Choroid plexus epithelial cell (primary cell): ENCODE measurements around the gene CYP4A11.
"Not testable (repeated sequence)": the region's sequence is repeated elsewhere in the genome, so short reads cannot be mapped to it uniquely, and the experiment has no call there.

Experiments used
- DNase-seq: peaks from one replicate; pipeline ENCODE4 v3.0.0-alpha.2; 2010; ENCODE audit warnings: low read depth
- H3K4me3 ChIP-seq: 2 replicates; pipeline ENCODE4 v1.5.1; 2011; ENCODE audit warnings: low read depth, mild to moderate bottlenecking, control low read depth, low read length, moderate library complexity
- TF ChIP-seq, protein P1 (sequence below): conservative IDR thresholded peaks from 2 replicates; pipeline ENCODE4 v1.5.1; 2011; ENCODE audit warnings: low read depth, mild to moderate bottlenecking, control low read depth, inconsistent platforms, low read length, moderate library complexity

CYP4A11 gene

DNA sequence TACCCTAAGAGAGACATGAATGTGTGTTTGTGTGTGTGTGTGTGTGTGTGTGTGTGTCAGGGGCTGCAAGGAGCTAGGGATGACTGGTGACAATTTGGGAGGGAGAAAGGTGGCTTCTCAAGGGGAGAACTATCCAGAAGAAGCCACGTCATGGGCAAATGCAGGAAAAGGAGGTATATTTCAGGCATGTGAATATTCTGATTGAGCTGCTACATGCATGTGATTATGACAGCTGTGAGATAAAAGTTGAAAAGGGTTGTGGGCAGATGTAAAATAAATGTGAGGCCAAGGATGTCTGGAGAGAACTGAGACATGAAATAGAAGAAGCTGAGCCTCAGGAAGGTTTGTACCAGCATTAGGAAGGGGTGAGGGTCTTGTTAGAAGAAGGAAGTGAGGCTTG lies 4.5 kb downstream of the CYP4A11 start:
- no peak for DNase-seq
- TF ChIP-seq, protein P1, sequence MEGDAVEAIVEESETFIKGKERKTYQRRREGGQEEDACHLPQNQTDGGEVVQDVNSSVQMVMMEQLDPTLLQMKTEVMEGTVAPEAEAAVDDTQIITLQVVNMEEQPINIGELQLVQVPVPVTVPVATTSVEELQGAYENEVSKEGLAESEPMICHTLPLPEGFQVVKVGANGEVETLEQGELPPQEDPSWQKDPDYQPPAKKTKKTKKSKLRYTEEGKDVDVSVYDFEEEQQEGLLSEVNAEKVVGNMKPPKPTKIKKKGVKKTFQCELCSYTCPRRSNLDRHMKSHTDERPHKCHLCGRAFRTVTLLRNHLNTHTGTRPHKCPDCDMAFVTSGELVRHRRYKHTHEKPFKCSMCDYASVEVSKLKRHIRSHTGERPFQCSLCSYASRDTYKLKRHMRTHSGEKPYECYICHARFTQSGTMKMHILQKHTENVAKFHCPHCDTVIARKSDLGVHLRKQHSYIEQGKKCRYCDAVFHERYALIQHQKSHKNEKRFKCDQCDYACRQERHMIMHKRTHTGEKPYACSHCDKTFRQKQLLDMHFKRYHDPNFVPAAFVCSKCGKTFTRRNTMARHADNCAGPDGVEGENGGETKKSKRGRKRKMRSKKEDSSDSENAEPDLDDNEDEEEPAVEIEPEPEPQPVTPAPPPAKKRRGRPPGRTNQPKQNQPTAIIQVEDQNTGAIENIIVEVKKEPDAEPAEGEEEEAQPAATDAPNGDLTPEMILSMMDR, result no peak
- no peak overlapping the region for H3K4me3 ChIP-seq

DNA sequence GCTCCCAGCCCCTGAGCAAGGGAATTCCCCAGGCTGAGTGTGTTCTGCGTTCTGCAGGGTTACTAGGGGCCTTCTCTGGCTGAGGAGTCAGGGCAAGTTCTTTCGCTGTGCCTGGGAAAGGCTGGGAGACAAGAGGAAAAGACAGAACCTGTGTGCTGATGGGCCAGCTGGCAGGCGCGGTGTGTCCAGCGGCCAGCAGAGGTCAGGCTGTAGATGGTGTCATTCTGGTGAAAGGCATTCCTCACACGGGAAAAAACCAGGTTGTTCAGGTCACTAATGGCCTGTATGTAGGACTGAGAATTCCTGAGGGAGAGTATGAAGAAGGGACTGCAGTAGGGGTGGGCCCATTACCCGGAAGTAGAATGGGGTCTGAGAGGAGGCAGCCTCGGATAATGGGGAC lies 6.4 kb downstream of the CYP4A11 start:
- TF ChIP-seq, protein P1, result peak; percentile 65
- H3K4me3 ChIP-seq, result not testable (repeated sequence)
- DNase-seq, result peak; percentile 36

DNA sequence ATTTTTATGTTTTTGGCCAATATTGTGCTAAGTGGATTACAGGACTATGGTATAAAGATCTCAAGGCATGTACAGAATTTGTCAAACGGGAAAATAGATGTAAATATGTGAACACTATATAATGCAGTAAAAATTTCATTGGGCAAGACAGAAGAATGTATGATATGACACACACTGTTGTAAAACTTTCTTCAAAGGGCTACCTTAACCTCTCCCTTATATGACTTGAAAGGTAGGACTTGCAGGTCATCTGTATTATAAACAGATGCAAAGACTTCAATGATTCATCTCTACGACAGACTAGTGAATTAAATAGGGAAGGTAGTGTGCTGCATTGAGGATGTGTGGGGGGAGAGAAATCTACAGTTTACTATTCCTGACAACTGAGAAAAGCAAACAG lies 9.3 kb downstream of the CYP4A11 start:
- not testable (repeated sequence) for DNase-seq, H3K4me3 ChIP-seq

DNA sequence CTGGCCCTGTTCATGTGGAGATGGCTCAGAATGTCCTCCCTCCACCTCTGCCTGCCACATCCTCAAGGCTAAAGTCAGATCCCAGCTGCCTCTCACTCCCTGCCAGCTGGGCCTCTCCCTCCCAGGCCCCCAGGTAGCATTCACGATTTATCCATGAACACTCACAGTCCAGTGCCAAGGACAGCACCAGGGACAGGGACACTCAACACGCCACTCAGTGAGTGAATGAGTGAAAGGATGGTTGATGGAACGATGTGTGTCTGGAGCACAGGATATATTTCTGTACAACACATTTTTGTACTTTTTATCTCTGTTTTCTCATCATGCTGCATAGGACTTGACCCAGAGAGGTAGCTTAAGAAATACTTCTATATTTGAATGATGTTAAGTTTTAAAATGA lies 10.1 kb downstream of the CYP4A11 start:
- TF ChIP-seq, protein P1, result no peak
- DNase-seq, result no peak

DNA sequence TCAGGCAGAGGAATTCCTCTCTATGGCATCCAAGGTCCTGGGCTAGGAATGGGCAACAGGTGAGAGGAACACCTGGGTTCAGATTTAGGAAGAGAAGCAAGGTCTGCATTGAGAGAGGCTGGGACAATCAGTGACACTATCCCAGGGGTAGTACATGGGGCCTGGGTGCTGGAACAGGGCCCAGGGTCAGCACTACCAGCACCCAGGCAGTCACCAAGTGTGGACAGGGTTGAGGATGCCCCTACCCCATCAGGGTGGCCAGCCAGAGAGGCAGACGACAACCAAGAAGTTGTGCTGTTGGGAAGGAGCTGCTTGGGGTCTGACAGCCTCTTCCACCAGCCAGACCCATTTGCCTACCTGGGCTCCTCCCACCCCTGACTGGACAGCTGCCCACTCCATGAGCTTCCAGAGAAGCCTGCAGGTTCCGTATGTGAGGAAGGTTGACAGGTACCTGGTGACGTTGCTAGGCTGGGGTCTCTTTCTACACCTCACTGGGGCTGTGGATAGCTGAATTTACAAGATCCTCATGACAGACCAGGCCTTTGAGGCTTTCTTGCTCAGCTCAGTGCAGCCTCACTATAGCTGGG lies 13.9 kb downstream of the CYP4A11 start:
- no peak overlapping the region for H3K4me3 ChIP-seq
- no peak for DNase-seq
- TF ChIP-seq, protein P1, result no peak

More for the DNA sequence above, 10.1 kb downstream of the CYP4A11 start:
- no peak overlapping the region for H3K4me3 ChIP-seq

DNA sequence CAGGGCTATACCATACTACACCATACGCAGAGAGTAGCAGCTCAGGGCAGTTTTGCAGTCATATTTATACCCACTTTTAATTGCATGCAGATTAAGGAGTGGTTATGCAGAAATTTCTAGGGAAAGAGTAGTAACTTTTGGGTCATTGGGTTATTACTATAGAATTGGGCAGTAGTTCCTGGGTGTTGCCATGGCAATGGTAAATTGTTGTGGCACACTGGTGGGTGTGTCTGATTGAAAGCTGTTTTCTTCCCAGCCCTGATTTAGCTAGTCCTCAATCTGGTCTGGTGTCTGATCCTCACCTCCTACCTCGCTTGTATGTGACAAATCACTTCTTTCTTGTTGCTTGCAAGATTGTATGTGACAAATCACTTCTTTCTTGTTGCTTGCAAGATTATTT lies 30.5 kb downstream of the CYP4A11 start:
- no peak for DNase-seq
- no peak overlapping the region for H3K4me3 ChIP-seq
- TF ChIP-seq, protein P1, result no peak

DNA sequence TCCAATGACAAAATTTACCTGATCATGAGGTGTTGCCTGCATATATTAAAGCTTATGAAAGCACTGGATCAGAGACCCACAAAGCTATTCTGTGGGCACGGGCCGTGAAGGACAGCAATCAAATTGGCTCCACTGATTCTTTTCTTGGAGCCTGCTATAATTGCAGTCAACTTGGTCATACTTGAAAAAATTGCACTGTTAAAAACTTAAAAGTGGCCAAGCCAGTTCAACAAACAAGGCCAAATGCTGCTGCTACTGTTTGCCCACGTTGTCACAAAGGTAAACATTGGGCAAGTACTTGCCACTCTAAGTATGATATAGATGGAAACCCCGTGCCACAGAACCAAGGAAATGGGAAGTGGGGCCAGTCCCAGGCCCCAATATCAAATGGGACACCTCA lies 37.8 kb downstream of the CYP4A11 start:
- TF ChIP-seq, protein P1, result no peak
- no peak overlapping the region for H3K4me3 ChIP-seq
- no peak for DNase-seq
